ENCODE measurements around the gene SPATA32.

Gene SPATA32

DNA sequence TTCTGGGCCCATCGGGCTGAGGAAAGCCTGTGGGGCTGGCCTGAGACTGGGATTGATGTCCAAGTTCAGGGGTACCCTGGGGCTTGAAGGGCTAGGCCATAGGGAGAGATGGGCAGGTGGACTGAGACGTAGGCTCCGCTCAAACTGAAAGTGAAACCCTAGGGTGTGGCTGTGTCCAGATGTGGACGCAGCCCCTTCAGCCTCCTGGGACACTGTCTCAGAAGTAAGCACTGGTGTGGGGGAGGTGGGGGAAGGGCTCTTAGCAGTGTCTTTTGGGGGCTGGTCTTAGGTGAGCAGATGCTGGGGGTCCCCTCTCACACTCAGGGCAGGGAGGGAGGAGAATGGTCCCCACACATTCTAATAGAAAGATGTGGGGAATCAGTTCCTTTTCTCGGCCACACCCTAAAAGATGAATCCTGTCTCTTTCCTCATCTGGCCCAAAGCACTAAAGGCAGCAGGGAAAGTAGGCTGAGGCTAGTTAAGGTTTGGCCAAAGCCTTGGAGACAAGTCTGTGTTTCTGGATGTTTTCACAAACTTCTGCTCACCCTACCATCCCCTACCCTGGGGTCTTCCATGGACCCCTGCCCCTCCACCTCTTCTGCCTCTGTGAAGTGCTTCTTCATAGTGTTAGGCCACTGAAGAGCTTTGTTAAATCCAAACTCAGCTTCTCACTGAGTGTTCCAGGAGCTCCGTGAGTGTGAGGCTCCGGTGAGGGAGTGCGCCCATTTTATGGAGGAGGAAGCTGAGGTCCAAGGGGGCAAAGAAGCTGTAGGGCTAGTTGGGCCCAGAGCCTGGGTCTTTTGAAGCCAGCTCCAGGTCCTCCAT, 34.6 kb downstream of the SPATA32 start:
- H3K27me3 ChIP-seq: no peaks in the 10 kb centered on the region
- H3K9me3 ChIP-seq (replicated peaks in 1 of 11): no peaks in the 10 kb centered on the region
- H3K4me2 ChIP-seq: peak overlapping the region; percentile 98 to 100 (median 100)
- H3K9ac ChIP-seq: peak overlapping the region; percentile 90 to 99 (median 97)
- H3K4me3 ChIP-seq: peak overlapping the region; percentile 93 to 100 (median 98)
- H3K27ac ChIP-seq: peak overlapping the region; percentile 90 to 100 (median 99)
- H3K36me3 ChIP-seq: peaks cover 4 to 50% (median 19%) of the 10 kb centered on the region in 11 experiments
- H3K4me1 ChIP-seq: peaks cover 81 to 96% (median 87%) of the 10 kb centered on the region in 10 experiments
- no peak for TF ChIP-seq Cebpa-rat (IDR thresholded peaks at IDR 0.05)
- H4K20me1 ChIP-seq: peaks cover 0 to 17% (median 6%) of the 10 kb centered on the region in 11 experiments; a peak in 11 of 22 replicates

DNA sequence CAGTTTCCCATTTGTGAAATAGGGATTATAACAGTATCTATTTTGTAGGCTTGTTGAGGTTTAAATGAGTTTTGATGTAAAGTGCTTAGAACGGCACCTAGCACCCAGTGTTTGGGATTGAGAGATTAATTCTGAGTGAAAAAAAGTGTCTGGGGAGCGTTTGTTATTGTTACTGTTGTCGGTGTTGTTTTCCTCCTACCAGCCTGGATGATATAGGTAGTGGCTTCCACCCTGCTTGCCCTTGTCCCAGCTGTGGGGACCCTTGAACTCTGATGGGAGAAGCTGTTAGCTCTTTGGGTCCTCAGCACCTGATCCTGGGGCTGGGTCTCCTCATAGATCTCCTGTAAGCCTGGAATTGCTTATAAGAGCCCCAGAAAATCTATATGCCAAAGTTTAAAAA, 35.3 kb downstream of the SPATA32 start:
- H3K4me3 ChIP-seq: peak overlapping the region; percentile 93 to 100 (median 98)
- H3K4me2 ChIP-seq: peak overlapping the region; percentile 98 to 100 (median 100)
- peaks cover 0 to 42% (median 12%) of the 10 kb centered on the region in 11 experiments; a peak in 10 of 22 replicates for H3K36me3 ChIP-seq

DNA sequence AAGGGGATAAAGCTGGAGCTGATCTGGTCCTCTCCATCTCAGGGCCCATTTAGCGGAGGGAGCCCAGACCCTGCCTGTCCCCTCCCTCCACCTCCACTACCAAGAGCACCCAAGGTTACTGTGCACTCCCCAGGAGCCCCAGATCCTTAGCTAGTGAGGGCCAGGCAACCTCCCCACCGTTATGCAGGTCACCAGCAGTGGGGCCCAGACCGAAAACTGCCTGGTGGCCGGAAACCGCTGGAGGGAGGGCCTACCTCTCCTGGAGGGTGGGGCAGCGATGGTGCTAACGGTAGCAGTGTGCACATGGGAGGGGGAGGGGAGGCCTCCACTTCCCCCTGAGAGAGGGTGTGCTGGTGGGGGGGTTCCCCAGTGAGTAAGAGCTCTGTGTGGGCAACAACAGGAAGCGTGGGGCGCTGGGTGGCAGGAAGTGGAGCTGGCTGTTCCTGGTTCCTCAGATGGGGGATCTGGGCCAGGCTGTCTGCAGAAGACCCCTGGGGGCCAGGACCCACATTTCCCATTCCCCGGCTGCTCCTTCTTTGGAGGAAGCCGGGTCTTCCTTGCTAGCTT, 35.8 kb downstream of the SPATA32 start:
- peaks cover 68 to 87% (median 75%) of the 10 kb centered on the region in 10 experiments for H3K4me1 ChIP-seq
- H3K36me3 ChIP-seq: peaks cover 0 to 37% (median 10%) of the 10 kb centered on the region in 11 experiments; a peak in 8 of 22 replicates
- TF ChIP-seq Cebpa-rat (IDR thresholded peaks at IDR 0.05): no peak
- no peaks in the 10 kb centered on the region for H3K27me3 ChIP-seq
- peaks cover 0 to 6% (median 0%) of the 10 kb centered on the region in 11 experiments; a peak in 3 of 22 replicates for H4K20me1 ChIP-seq
- H3K27ac ChIP-seq: peak overlapping the region; percentile 90 to 100 (median 99)
- H3K4me2 ChIP-seq: peak overlapping the region; percentile 98 to 100 (median 100)
- peak overlapping the region; percentile 90 to 99 (median 97) for H3K9ac ChIP-seq
- H3K9me3 ChIP-seq (replicated peaks in 1 of 11): no peaks in the 10 kb centered on the region
- peak overlapping the region; percentile 93 to 100 (median 98) for H3K4me3 ChIP-seq

More for the DNA sequence above, 35.3 kb downstream of the SPATA32 start:
- Histone ChIP-seq H4K20me1 (peaks cover 0 to 10% (median 0%) of the 10 kb centered on the region in 11 experiments; a peak in 7 of 22 replicates), H3K4me1 (peaks cover 74 to 89% (median 80%) of the 10 kb centered on the region in 10 experiments), H3K9ac (peak overlapping the region; percentile 90 to 99 (median 97)), H3K27me3 (no peaks in the 10 kb centered on the region), H3K27ac (peak overlapping the region; percentile 90 to 100 (median 99)), H3K9me3 (replicated peaks in 1 of 11) (no peaks in the 10 kb centered on the region)
- no peak for TF ChIP-seq Cebpa-rat (IDR thresholded peaks at IDR 0.05)

DNA sequence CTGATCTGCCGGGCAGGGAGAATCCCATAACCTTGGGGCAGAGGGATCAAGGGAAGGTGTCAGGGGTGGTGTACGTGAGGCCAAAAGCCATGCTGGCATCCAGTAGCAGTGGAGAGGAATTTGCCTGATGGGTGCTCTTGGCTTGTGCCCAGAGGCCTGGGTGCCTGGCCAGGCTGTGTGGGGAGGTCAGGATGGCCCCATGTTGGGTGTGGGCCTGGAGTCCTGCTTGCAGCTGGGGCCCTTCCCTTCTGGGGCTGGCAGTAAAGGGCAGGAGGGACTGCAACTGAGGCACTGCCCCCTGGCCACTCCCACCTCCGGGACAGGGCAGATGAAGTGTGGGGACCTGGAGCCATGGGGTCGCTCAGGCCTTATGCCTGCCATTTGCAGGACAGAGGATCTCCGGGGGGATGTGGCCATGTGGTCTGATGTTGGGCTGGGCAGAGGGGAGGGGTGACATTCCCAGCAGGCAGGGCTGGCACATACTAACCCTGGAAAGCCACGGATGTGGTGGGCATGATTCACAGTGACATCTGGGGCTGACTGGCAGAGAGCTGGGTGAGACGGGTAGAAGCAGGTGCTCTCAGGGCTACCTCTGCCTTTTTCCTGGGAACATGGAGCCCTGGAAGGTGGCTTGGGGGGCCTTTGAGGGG, 36.7 kb downstream of the SPATA32 start:
- Histone ChIP-seq H3K4me1 (peaks cover 63 to 87% (median 72%) of the 10 kb centered on the region in 10 experiments), H3K9me3 (replicated peaks in 1 of 11) (no peaks in the 10 kb centered on the region), H3K9ac (peak overlapping the region; percentile 90 to 99 (median 97)), H4K20me1 (peaks cover 0 to 5% (median 2%) of the 10 kb centered on the region in 11 experiments; a peak in 5 of 22 replicates), H3K36me3 (peaks cover 0 to 37% (median 5%) of the 10 kb centered on the region in 11 experiments; a peak in 10 of 22 replicates), H3K27ac (peak overlapping the region; percentile 90 to 100 (median 99)), H3K4me3 (peak overlapping the region; percentile 93 to 100 (median 98)), H3K4me2 (peak overlapping the region; percentile 98 to 100 (median 100)), H3K27me3 (no peaks in the 10 kb centered on the region)
- no peak for TF ChIP-seq Cebpa-rat (IDR thresholded peaks at IDR 0.05)

DNA sequence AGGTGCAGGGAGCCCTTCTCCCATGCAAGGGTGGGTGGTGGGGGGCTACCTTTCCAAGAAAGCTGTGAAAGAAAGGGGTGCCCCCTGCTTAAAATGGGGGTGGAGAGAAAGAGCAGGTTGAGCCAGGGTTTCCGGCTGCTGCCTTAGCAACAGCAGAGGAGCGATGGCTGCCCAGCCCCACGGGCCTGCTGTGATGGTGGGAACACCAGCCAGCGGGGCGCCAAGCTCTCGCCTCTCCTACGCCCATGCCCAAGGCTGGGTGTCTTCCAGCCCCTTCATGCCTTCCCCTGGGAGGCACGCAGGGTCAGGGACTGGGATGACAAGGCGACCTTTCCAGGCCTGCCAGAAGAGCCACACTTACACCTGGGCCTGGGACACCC, 37.2 kb downstream of the SPATA32 start:
- Histone ChIP-seq H3K4me3 (peak overlapping the region; percentile 93 to 100 (median 98)), H3K4me2 (peak overlapping the region; percentile 98 to 100 (median 100)), H3K27ac (peak overlapping the region; percentile 90 to 100 (median 99)), H4K20me1 (peaks cover 0 to 10% (median 7%) of the 10 kb centered on the region in 11 experiments; a peak in 7 of 22 replicates), H3K9ac (peak overlapping the region; percentile 90 to 99 (median 97)), H3K36me3 (peaks cover 0 to 35% (median 10%) of the 10 kb centered on the region in 11 experiments; a peak in 11 of 22 replicates), H3K9me3 (replicated peaks in 1 of 11) (no peaks in the 10 kb centered on the region), H3K27me3 (no peaks in the 10 kb centered on the region), H3K4me1 (peaks cover 63 to 87% (median 72%) of the 10 kb centered on the region in 10 experiments)
- no peak for TF ChIP-seq Cebpa-rat (IDR thresholded peaks at IDR 0.05)

DNA sequence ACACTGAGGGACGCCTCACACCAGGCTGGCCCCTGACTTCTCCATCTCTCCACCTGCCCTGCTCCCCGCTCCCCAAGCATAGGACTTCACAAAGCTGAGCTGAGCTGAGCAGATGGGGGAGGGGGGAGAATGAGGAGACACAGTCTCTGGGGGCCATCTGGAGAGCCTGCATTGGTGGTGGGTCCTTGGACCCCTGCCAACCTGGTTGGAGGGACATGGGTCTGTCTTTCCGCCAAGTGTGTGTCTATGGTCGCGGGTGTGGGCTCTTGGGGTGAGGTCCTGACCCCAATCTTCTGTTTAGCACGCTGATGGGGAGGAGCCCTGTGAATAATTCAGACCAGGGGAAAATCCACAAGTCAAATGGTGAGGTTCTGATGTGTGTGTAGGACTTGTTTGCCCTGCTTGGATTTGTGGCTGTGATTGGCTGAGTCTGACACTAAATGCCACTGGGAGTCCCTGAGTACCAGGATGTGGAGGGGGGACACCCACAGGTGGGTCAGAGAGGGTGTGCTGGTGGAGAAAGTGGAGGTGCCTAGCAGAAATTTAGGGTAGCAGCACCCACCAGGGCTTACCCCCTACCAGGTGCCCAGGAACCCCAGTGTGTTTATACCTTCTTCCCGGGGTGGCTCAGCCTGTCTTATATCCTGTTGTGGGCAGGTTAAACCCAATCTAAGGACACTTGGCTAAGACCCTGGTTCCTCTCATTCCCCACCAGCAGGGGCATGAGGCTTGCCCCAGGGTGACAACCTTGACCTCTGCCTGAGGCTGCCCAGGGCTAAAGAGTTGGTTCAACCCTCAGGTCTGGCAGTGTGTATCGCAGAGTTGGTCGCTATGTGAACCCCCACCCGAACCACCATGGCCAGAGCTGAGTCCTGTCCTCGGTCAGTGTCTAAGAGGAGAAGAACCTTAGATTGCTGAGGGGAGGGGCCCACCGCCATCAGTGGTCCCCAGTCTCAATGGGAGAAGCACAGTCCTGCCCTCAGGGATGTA, 38.1 kb downstream of the SPATA32 start:
- peak overlapping the region; percentile 93 to 100 (median 98) for H3K4me3 ChIP-seq

DNA sequence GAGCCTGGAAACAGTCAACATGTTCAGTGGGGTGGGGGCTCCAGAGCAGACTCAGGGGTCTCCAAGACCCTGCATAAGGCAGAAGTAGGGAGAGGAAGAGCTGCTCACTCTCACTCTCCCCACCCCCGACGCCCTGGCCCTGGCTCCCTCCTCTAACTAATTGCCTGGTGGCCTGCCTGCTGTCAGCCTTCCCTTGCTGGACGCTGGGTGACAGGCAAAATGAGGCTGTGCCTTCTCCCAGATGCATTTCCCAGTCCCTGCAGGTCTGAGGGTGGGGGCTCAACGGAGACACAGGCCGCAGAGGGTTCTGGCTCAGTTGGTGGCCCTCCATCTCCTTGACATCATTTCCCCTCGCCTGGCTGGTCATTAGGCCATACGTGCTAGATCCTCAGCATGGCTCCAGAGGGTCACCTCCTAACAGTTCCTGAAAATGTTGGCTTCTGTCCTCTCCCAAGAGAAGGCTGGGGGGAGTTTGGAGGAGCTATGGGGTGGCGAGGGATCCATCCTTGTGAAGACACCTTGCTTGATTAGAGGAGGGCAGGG, 38.8 kb downstream of the SPATA32 start:
- H3K27ac ChIP-seq: peak overlapping the region; percentile 90 to 100 (median 99)
- H3K4me3 ChIP-seq: peak overlapping the region; percentile 93 to 100 (median 98)
- H3K4me2 ChIP-seq: peak overlapping the region; percentile 98 to 100 (median 100)
- no peak for TF ChIP-seq Cebpa-rat (IDR thresholded peaks at IDR 0.05)
- H3K9me3 ChIP-seq (replicated peaks in 1 of 11): no peaks in the 10 kb centered on the region
- peaks cover 0 to 25% (median 12%) of the 10 kb centered on the region in 11 experiments; a peak in 8 of 22 replicates for H4K20me1 ChIP-seq
- peak overlapping the region; percentile 90 to 99 (median 97) for H3K9ac ChIP-seq
- peaks cover 62 to 79% (median 72%) of the 10 kb centered on the region in 10 experiments for H3K4me1 ChIP-seq
- H3K36me3 ChIP-seq: peaks cover 0 to 46% (median 17%) of the 10 kb centered on the region in 11 experiments; a peak in 14 of 22 replicates
- H3K27me3 ChIP-seq: no peaks in the 10 kb centered on the region

More for the DNA sequence above, 38.1 kb downstream of the SPATA32 start:
- Histone ChIP-seq H3K27me3 (no peaks in the 10 kb centered on the region), H3K36me3 (peaks cover 0 to 38% (median 9%) of the 10 kb centered on the region in 11 experiments; a peak in 12 of 22 replicates), H3K4me1 (peaks cover 62 to 86% (median 74%) of the 10 kb centered on the region in 10 experiments), H3K27ac (peak overlapping the region; percentile 90 to 100 (median 99)), H3K9me3 (replicated peaks in 1 of 11) (no peaks in the 10 kb centered on the region), H3K4me2 (peak overlapping the region; percentile 98 to 100 (median 100)), H3K9ac (peak overlapping the region; percentile 90 to 99 (median 97)), H4K20me1 (peaks cover 0 to 18% (median 12%) of the 10 kb centered on the region in 11 experiments; a peak in 8 of 22 replicates)
- no peak for TF ChIP-seq Cebpa-rat (IDR thresholded peaks at IDR 0.05)
